Pons (tissue), 1 donor: Measurements from ENCODE around the gene SMG9.
A peak's percentile ranks its signal among the peaks of the same experiment; 100 is the strongest.
"Not testable (repeated sequence)": the region's sequence is repeated elsewhere in the genome, so short reads cannot be mapped to it uniquely, and the experiment has no call there.

Experiments used
- DNase-seq: peaks from one replicate; pipeline ENCODE4 v3.0.0-alpha.2; 2016; ENCODE audit warnings: low spot score

The SMG9 gene

GRCh38 chr19:43780706-43781525 lies 26.2 kb upstream of the SMG9 start, which contains the start of gene KCNN4:
Gene KCNN4 (minus strand): TSS chr19:43780973. CDS start chr19:43780861, 112 bp downstream.
- no peak for DNase-seq

GRCh38 chr19:43779820-43780219 lies 25.1 kb upstream of the SMG9 start:
- no peak for DNase-seq

GRCh38 chr19:43779147-43779819 lies 24.5 kb upstream of the SMG9 start:
- DNase-seq: no peak

- DNase-seq: no peak
Observed at GRCh38 chr19:43778651-43779050, 23.9 kb upstream of the SMG9 start.

GRCh38 chr19:43777163-43777695 lies 22.5 kb upstream of the SMG9 start:
- peak; percentile 47 for DNase-seq

- no peak for DNase-seq
Observed at GRCh38 chr19:43776286-43776685, 21.5 kb upstream of the SMG9 start.

- no peak for DNase-seq
Observed at GRCh38 chr19:43775299-43775890, 20.6 kb upstream of the SMG9 start.

GRCh38 chr19:43774940-43775258 lies 20.1 kb upstream of the SMG9 start:
- not testable (repeated sequence) for DNase-seq

GRCh38 chr19:43774103-43774939 lies 19.6 kb upstream of the SMG9 start:
- peak; percentile 38 for DNase-seq

GRCh38 chr19:43773725-43774102 lies 19.0 kb upstream of the SMG9 start:
- DNase-seq: no peak

- no peak for DNase-seq
Observed at GRCh38 chr19:43769256-43769655, 14.5 kb upstream of the SMG9 start.

- DNase-seq: no peak
Observed at GRCh38 chr19:43768273-43769050, 13.7 kb upstream of the SMG9 start.

- no peak for DNase-seq
Observed at GRCh38 chr19:43767818-43768217, 13.1 kb upstream of the SMG9 start.

- DNase-seq: no peak
Observed at GRCh38 chr19:43767316-43767715, 12.6 kb upstream of the SMG9 start.

- DNase-seq: no peak
Observed at GRCh38 chr19:43766755-43767043, 11.9 kb upstream of the SMG9 start.

GRCh38 chr19:43765109-43765876 lies 10.5 kb upstream of the SMG9 start:
- DNase-seq: peak; percentile 53

- DNase-seq: not testable (repeated sequence)
Observed at GRCh38 chr19:43764684-43765083, 9.9 kb upstream of the SMG9 start.

- DNase-seq: no peak
Observed at GRCh38 chr19:43763473-43763939, 8.7 kb upstream of the SMG9 start.

- no peak for DNase-seq
Observed at GRCh38 chr19:43762814-43763213, 8.1 kb upstream of the SMG9 start.

GRCh38 chr19:43760941-43761340 lies 6.2 kb upstream of the SMG9 start:
- DNase-seq: no peak

GRCh38 chr19:43759515-43759914 lies 4.8 kb upstream of the SMG9 start:
- DNase-seq: no peak
